GM12801 (cell line): Measurements from ENCODE around the gene GPR132.

Source experiments
- CTCF ChIP-seq: IDR thresholded peaks from one replicate; pipeline ENCODE4 v1.5.1; 2011; ENCODE audit warnings: control low read depth; ENCODE audit not compliant: insufficient read length; ENCODE audit errors: extremely low read depth

GPR132 gene

GRCh38 chr14:105089746-105090492 lies 24.7 kb upstream of the GPR132 start:
- TF ChIP-seq CTCF: no peak

GRCh38 chr14:105088812-105089745 lies 23.8 kb upstream of the GPR132 start:
- no peak for TF ChIP-seq CTCF

- no peak for TF ChIP-seq CTCF
These were observed 23.0 kb upstream of the GPR132 start for GRCh38 chr14:105087963-105088811.

GRCh38 chr14:105087308-105087962 lies 22.2 kb upstream of the GPR132 start:
- no peak for TF ChIP-seq CTCF

GRCh38 chr14:105086833-105087307 lies 21.6 kb upstream of the GPR132 start:
- TF ChIP-seq CTCF: no peak

GRCh38 chr14:105085766-105086165 lies 20.5 kb upstream of the GPR132 start:
- TF ChIP-seq CTCF: no peak
